Dermis microvascular lymphatic vessel endothelial cell (primary cell): ENCODE results near the gene HLA-B. TPM values are rescaled to one million over a fixed set of nuclear protein-coding genes. Genes with fewer than 3 reads are reported as not detected.
"Not testable (repeated sequence)": the region's sequence is repeated elsewhere in the genome, so short reads cannot be mapped to it uniquely, and the experiment has no call there.

Experiments
- DNase-seq, 2 donors: peaks; one replicate each; pipeline versions ENCODE4 v3.0.0 to v3.0.0-alpha.2; 2010; ENCODE audit warnings: low read depth in 2 of 2
- total RNA-seq: library from RNA; depleted of rRNA; stranded (reverse); fragments of >200 nt; gene quantifications from 2 replicates; pipeline ENCODE4 v1.2.1, GENCODE V29; 2014

HLA-B gene
- 258 and 476 TPM in 2 replicates for total RNA-seq

GRCh38 chr6:31356946-31357466 lies at the start of gene HLA-B:
Gene HLA-B (minus strand): TSS chr6:31357179. CDS start chr6:31357158, 21 bp downstream.
- peak; percentile 78 to 92 for DNase-seq

GRCh38 chr6:31405996-31406395 lies 49.0 kb upstream of the HLA-B start:
- DNase-seq: no peak

GRCh38 chr6:31404061-31404364 lies 47.0 kb upstream of the HLA-B start:
- DNase-seq: not testable (repeated sequence)

DNA sequence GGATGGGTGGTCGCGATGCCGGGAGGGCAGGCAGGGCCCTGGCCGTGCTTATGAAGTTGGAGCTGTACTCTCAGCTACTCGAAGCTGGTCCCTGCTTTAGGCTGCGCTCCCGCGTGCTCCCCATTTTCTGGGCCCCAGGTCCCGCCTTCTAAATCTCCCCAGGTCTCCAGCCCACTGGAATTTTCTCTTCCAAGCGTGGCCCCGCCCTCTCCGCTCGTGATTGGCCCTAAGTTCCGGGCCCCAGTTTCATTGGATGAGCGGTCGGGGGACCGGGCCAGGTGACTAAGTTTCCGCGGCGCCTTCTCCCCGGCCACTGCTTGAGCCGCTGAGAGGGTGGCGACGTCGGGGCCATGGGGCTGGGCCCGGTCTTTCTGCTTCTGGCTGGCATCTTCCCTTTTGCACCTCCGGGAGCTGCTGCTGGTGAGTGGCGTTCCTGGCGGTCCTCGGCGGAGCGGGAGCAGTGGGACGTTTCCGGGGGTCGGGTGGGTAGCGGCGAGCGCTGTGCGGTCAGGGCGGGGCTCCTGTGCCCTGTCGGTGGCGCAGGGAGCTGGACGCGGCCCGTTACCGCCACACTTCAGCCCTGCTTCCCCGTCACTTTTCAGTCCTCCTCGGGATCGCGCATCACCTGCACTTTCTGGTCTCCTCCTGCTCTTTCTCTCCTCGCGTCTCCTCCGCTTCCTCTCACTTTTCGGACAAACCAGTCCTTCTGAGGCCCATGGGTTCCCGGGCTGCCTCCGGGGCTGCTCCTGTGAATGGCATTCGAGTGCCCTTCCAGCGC lies 46.5 kb upstream of the HLA-B start, which contains the start of gene MICA:
MICA (plus strand) TSS at position 313 of the 778 bp plus-strand sequence; CDS start at position 351, 38 bp downstream.
- DNase-seq: peak; percentile 47 to 93

- DNase-seq: no peak
Observed at GRCh38 chr6:31402324-31403282, 45.6 kb upstream of the HLA-B start.

GRCh38 chr6:31401403-31401802 lies 44.4 kb upstream of the HLA-B start:
- peak in 1 of 2 donors; percentile 65 for DNase-seq

GRCh38 chr6:31400467-31401289 lies 43.7 kb upstream of the HLA-B start:
- peak; percentile 38 to 64 for DNase-seq

GRCh38 chr6:31399589-31400466 lies 42.8 kb upstream of the HLA-B start:
- peak; percentile 86 to 94 for DNase-seq

DNA sequence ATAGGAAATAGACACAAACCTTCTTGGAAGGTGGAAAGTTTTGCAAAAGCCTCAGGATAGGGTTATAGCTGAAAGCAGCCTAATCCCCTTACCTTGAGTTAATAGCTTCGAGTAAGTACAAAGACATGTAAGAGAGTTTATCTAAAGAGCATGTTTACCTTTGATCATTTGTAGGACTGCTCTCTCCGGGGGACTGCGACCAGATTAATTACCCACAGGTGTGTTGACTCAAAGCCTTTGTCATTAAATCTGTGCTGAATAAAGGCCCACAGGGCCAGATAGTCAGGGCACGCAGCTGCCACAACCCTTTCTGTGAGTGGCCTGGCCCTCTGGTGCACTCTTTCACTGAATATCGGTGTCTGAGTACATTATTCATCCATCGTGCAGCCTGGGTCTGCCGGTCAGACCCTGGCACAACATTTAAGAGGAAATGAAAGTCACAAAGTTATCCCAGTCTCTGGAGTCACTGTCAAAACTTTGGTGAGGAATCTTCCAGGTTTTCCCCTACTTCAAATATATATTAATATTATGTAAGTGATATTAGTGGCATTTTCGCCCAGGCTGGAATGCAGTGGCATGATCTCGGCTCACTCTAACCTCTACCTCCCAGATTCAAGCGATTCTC lies 41.0 kb upstream of the HLA-B start:
- DNase-seq: no peak

GRCh38 chr6:31397153-31397499 lies 40.1 kb upstream of the HLA-B start:
- not testable (repeated sequence) for DNase-seq

- DNase-seq: peak; percentile 30 to 72
Observed at GRCh38 chr6:31396422-31397152, 39.6 kb upstream of the HLA-B start.

DNA sequence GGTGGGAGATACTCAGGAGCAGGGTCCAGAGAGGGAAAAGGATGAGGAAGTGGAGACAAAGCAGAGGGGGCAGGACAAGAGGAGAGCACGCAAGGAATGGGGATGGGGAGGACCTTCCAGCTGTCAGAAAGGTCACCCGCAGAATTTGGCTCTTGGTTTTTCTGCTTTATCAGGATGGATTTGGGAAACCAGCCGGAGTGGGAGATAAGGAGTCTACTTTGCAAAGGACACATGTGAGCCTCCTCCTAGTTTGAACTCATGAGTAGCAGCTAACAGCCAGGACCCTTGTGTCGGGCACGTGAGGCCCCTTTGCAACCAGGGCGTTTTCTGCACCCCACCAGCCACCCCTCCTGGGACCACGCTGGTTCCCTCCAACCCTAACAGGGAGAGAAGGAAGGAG lies 38.9 kb upstream of the HLA-B start:
- DNase-seq: no peak

DNA sequence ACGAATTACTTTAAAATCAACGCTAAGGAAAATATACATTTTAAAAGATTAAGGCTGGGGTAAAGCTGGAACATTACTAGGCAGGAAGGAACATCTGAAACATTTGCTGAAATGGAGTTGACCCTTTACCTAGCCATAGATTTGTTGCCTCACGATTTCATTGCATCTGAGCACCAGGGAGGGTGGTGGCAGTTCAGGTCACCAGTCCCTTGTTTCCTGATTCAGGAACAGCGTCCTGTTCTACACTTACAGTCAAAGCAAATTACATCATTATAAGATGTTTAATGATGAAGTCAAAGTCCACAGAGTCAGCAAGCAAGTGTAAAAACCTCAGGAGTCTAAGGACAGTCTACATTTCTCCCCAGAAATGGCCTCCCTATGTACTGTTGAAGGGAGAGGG lies 37.4 kb upstream of the HLA-B start:
- no peak for DNase-seq

- no peak for DNase-seq
Observed at GRCh38 chr6:31393932-31394331, 37.0 kb upstream of the HLA-B start.

DNA sequence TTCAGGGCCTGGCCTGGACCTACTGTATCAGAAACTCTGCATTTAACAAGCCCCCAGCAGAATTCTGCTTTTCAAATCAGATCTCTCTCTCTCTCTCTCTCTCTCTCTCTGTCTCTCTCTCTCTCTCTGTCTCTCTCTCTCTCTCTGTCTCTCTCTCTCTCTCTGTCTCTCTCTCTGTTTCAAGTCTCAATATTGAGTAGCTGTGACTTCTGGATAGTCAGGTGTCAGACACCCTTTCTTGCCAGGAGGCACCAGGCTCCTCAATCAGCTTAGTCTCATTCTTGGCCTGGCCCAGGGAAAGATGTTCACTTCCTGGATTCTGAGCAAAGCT lies 32.8 kb upstream of the HLA-B start:
- DNase-seq: not testable (repeated sequence)

DNA sequence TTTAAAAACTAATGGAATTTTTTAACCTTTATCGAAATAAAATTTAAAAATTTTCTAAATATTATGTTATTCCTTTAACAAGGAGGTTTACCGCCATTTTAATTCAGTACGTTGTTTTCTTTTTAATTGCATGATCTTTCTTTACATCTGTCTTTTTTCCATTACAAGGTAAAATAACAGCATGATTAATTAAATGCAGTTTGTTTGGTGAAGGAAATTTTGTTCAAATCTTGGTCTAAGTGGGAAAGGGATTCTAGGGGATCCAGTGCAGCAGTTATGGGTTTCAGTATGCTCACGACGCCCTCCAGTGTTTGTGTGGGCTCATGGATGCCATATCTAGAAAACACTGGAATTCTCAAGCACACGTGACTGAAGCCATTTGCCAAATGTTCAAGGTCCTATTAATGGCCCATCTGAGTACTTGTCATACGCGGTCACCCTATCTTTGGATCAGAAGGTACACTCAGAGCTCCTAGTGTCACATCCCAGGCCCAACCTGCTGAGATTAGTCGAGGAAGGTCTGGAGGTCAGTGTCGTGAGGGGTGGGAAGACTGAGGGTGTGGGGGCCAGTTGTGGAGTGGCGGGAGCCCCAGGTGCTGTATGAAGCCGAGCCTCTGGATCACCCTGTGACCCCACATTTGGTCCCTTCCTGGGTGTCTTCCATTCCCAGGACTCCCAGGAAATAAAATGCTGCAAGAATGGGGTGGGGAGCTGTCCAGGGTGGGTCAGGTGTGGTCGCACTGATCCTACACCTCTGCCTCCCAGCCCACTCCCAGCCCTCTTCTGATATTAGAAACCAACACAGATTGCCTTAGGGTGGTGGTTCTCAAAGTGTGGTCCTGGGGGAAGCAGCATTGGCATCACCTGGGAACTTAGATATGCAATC lies 32.2 kb upstream of the HLA-B start:
- DNase-seq: not testable (repeated sequence)

- no peak for DNase-seq
Observed at GRCh38 chr6:31386977-31387376, 30.0 kb upstream of the HLA-B start.

- DNase-seq: no peak
Observed at GRCh38 chr6:31386099-31386498, 29.1 kb upstream of the HLA-B start.
